Measurements from ENCODE around the gene MAEA.
A peak's percentile ranks its signal among the peaks of the same experiment; 100 is the strongest.

Gene MAEA

DNA sequence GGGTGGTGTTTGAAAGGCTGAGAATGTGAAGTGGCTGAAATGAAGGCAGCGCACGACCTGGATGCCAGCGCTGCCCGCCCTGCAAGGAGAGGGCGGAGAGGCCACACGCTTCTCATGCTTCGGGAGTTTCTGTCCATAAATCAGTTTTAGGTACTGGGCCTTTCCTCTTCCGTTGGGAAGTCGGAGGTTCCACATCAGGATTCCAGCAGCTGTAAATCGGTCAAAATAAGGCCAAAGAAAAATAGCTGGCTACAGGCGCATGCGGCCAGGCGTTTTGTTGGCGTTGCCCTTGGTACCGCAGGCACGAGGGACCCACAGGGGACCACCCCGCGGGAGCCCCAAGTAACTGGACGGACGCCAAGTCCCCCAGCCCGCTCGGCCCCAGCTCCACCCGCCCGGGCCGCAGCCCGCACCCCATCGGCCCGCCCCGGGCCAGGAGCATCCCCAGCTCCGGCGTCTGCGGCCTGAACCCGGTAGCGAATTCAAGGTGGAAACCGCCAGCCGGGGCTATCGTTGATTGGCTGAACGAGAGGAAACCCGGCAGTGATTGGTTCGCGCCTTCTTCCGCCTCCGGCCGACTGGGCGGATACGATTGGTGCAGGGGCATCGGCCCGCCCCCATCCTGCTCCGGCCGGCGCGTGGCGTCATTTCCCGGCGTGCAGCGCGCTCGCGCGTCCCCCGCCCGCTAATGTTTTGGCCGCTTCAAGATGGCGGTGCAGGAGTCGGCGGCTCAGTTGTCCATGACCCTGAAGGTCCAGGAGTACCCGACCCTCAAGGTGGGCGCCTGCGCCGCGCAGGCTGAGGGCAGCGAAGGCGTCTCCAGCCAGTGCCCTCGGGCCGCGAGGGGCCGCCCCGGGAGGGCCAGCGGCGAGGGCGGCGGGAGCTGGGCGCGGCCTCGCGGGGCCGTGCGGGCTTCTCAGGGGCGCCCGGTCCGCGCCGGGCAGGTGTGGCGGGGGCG lies at the start of gene MAEA:
TSS of gene MAEA (plus strand) at position 685 of the 958 bp plus-strand sequence. CDS start at position 708, 23 bp downstream.
- peak within 1 kb of the TSS; percentile 91 for H3K27ac ChIP-seq
- peak; percentile 53; the same call in 1 of the 2 replicates for TF ChIP-seq ZFX (IDR thresholded peaks at IDR 0.05)
- TF ChIP-seq, protein P1, sequence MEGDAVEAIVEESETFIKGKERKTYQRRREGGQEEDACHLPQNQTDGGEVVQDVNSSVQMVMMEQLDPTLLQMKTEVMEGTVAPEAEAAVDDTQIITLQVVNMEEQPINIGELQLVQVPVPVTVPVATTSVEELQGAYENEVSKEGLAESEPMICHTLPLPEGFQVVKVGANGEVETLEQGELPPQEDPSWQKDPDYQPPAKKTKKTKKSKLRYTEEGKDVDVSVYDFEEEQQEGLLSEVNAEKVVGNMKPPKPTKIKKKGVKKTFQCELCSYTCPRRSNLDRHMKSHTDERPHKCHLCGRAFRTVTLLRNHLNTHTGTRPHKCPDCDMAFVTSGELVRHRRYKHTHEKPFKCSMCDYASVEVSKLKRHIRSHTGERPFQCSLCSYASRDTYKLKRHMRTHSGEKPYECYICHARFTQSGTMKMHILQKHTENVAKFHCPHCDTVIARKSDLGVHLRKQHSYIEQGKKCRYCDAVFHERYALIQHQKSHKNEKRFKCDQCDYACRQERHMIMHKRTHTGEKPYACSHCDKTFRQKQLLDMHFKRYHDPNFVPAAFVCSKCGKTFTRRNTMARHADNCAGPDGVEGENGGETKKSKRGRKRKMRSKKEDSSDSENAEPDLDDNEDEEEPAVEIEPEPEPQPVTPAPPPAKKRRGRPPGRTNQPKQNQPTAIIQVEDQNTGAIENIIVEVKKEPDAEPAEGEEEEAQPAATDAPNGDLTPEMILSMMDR (conservative IDR thresholded peaks at IDR 0.05), result no peak

DNA sequence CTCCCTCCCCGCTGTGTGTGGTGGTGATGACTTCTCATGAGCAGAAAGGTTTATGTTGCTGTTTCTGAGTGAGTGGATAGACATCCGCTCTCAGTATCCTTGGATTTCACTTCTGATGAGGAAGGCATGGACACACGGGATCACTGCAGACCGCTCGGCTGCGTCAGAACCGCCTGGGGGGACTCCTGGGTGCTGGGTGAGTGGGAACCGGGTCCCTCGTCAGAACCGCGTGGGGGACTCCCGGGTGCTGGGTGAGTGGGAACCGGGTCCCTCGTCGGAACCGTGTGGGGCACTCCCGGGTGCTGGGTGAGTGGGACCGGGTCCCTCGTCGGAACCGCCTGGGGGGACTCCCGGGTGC lies 49.8 kb upstream of the MAEA start:
- no peak overlapping the region for H3K27ac ChIP-seq
- TF ChIP-seq, protein P1 (conservative IDR thresholded peaks at IDR 0.05), result no peak
- TF ChIP-seq ZFX (IDR thresholded peaks at IDR 0.05), result no peak

DNA sequence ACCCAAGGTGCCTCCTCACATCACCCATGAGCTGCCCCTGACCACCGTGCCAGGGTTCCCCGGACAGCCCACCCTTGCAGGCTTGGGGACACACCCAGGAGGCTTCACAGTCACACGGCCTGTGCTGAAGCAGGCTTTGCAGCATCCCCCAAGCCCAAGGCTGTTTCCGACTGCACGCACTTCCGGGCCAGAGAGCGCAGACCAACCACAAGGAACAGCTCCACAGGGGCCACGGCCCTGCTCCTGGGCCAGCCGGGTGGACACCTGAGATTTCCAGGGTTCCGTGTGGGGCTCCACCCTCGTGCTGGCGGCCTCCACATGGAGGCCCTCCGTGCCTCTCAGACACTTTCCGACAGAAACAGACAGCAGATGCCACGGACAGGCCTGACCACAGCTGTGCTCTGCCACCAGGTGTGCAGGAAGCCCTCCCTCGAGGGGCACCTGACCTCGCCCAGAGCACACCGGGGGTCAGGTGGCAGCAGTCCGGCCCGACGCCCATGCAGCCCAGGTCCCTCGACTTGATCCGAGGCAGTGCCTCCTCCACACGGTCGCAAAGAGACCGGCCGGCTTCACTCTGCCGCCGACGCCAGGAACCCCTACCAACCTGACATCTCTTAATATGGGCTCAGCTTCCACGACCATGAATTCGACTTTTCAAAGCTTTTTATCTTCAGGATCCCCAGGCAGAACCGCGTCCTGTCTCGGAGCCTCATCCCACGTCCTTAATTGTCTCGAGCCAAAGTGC lies 48.8 kb upstream of the MAEA start:
- no peak overlapping the region for H3K27ac ChIP-seq
- TF ChIP-seq ZFX (IDR thresholded peaks at IDR 0.05), result no peak
- TF ChIP-seq, protein P1 (conservative IDR thresholded peaks at IDR 0.05), result no peak

DNA sequence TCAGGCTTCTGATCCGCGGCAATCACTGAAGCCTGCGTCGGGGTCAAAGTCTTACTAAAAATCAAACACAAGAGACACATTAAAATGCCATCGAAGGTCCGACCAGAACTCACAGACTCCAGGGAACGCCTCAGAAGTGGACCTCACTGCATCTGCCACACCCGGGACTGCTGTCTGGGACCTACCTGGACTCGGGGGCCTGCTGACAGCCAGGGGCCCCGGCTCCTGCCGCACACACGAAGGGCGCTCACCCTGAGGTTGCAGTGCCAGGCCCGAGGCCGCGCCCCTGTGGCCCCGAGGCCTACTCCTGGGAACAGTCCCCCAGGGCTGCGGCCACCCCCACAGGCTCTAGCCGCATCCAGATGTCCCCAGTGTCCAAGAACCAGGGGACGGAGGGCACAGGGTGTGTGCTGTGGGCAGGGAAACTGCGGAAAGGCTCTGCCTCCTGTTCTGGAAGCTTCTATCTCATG lies 48.2 kb upstream of the MAEA start:
- no peak overlapping the region for H3K27ac ChIP-seq
- no peak for TF ChIP-seq ZFX (IDR thresholded peaks at IDR 0.05)
- TF ChIP-seq, protein P1 (conservative IDR thresholded peaks at IDR 0.05), result no peak

DNA sequence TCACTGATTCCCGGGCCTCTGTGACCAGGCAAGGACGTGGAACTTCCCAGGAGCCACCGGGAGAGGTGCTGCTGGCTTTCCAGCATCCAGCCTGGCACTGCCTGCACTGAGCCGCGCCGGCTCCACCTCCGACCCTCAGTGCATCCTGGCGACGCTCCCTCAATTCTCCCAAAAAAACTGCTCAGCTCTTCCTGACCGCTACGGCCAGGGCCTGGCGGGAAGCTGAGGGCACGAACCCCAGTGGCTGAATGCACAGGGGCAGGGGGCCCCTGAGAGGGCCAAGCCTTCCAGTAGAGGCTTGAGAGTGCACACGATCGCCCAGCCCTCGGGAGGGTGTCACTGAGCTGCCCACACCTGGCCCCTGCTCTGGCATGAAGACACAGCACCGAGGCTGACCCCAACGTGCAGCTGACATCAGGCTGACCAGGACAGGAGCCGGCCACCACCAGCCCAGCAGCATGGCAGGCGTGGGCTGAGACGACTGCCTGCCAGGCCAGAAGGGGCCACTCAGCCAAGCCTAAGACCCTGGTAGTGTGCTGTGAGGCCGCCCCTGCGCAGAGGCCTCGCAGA lies 47.7 kb upstream of the MAEA start:
- TF ChIP-seq, protein P1 (conservative IDR thresholded peaks at IDR 0.05), result no peak
- no peak for TF ChIP-seq ZFX (IDR thresholded peaks at IDR 0.05)
- H3K27ac ChIP-seq, result no peak overlapping the region

DNA sequence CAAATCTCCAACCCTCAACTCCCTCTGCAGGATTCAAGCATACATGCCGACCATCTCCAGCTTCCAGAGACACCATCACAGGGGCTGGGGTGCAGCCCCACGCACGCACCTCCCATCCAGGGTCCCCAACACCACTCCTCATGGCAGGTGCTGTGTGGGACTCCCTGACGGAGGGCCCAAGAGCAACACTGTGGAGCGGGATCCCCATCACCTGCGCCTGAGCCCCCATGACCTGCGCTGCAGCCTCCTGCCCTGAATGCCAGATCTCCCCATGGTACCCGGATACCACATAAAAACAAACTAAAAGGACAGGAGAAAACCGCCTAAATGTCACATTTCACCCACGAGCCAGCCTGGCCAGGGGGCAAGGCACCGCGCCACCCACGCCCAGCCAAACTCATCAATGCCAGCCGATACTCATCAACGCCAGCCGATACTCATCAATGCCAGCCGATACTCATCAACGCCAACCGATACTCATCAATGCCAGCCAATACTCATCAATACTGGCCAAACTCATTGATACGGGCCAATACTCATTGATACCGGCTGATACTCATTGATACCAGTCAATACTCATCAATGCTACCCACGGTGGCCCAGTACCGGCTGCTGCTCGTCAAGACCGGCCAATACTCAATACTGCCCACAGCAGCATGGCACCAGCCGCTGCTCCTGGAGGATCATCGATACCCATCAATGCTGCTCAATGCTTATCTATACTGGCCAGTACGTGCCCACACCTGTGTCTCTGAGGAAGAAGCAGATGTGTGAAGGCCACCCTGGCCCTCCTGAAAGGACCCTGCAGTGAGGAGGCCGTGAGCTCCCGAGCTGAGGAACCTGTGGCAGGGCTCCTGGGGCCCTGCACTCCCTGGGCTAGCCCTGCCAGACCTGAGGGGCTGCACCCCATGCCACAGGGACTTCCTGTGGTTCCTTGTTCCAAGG lies 46.9 kb upstream of the MAEA start:
- TF ChIP-seq ZFX (IDR thresholded peaks at IDR 0.05), result no peak
- TF ChIP-seq, protein P1 (conservative IDR thresholded peaks at IDR 0.05), result no peak
- H3K27ac ChIP-seq, result peak overlapping the region; percentile 98

Measured in C4-2B (cell line).